A549 (cell line): ENCODE results near the gene HAUS8. TPM values are rescaled to one million over a fixed set of nuclear protein-coding genes. Genes with fewer than 3 reads are reported as not detected.

Source experiments
- ATAC-seq, 2 experiments: fragments of 200-7000 bp in 1 of 2; fragments of >200 bp in 1 of 2; cut with Nextera tagmentation in 1 of 2; cut with Tn5 transposase in 1 of 2; 3 replicates each; pipeline versions ENCODE4 v1.8.0 to v1.9.1; 2018 to 2020; ENCODE audit warnings: mild to moderate bottlenecking in 1 of 2, moderate library complexity in 1 of 2
- CTCF ChIA-PET: fragments of 300-600 bp; sonication (Branson Sonifier 250); formaldehyde crosslinking; extraction: SDS; loops from one replicate; lab custom pipeline; 2021; ENCODE audit warnings: antibody characterized with exemption, inconsistent platforms; lab: Yijun Ruan, JAX
- POLR2A ChIA-PET: fragments of 350-600 bp; formaldehyde crosslinking; extraction: SDS; loops from one replicate; lab custom pipeline; 2021; ENCODE audit warnings: antibody characterized with exemption, inconsistent platforms; lab: Yijun Ruan, JAX
- DNase-seq, 2 experiments: peaks; one replicate each; pipeline versions ENCODE4 v3.0.0 to v3.0.0-alpha.2; 2011 to 2016; ENCODE audit warnings: low read depth in 1 of 2, low spot score in 1 of 2
- FAIRE-seq: peaks from 2 replicates; lab custom pipeline; 2011; peaks lifted over from hg19 to GRCh38; lab: Jason Lieb, UNC
- H3K27ac ChIP-seq, 2 experiments: fragments of >200 bp; sonication (Bioruptor Twin); formaldehyde crosslinking; 3 replicates each; pipeline ENCODE4 v1.5.1; 2016 to 2017
- H3K4me1 ChIP-seq: fragments of >200 bp; sonication (Bioruptor Twin); formaldehyde crosslinking; 3 replicates; pipeline ENCODE4 v1.6.1; 2016
- H3K4me2 ChIP-seq: fragments of >200 bp; sonication (Bioruptor Twin); formaldehyde crosslinking; 3 replicates; pipeline ENCODE4 v1.6.1; 2016
- H3K4me3 ChIP-seq: fragments of >200 bp; sonication (Bioruptor Twin); formaldehyde crosslinking; 3 replicates; pipeline ENCODE4 v1.5.1; 2016
- H3K9me3 ChIP-seq: fragments of >200 bp; sonication (Bioruptor Twin); formaldehyde crosslinking; 3 replicates; pipeline ENCODE4 v1.6.1; 2016
- CHD2 ChIP-seq: fragments of 150-350 bp; IDR thresholded peaks from 2 replicates; pipeline ENCODE4 v1.6.1; 2014; ENCODE audit warnings: low read length; ENCODE audit not compliant: partially characterized antibody
- EHMT2 ChIP-seq: fragments of 200-600 bp; sonication (generic); IDR thresholded peaks from 2 replicates; pipeline ENCODE4 v1.6.1; 2016; ENCODE audit warnings: antibody characterized with exemption, low read depth, mild to moderate bottlenecking, moderate library complexity
- ESRRA ChIP-seq: fragments of 150-350 bp; IDR thresholded peaks from 2 replicates; pipeline ENCODE4 v1.6.1; 2014; ENCODE audit warnings: mild to moderate bottlenecking, low read length, borderline replicate concordance
- FOSB ChIP-seq: fragments of 250-450 bp; sonication (Bioruptor Pico); IDR thresholded peaks from 2 replicates; pipeline ENCODE4 v1.5.0; 2020; ENCODE audit warnings: mild to moderate bottlenecking, moderate library complexity
- FOXS1 ChIP-seq: fragments of 250-450 bp; sonication (Bioruptor Pico); IDR thresholded peaks from 2 replicates; pipeline ENCODE4 v1.5.0; 2020; ENCODE audit warnings: mild to moderate bottlenecking, moderate library complexity
- GATA3 ChIP-seq: IDR thresholded peaks from 2 replicates; pipeline ENCODE4 v1.6.1; 2012; ENCODE audit warnings: borderline replicate concordance
- HDAC2 ChIP-seq: fragments of 200-600 bp; sonication (generic); IDR thresholded peaks from 2 replicates; pipeline ENCODE4 v1.6.1; 2016
- HEYL ChIP-seq: fragments of 250-450 bp; sonication (Bioruptor Pico); IDR thresholded peaks from 2 replicates; pipeline ENCODE4 v1.8.0; 2021; ENCODE audit warnings: mild to moderate bottlenecking, moderate library complexity
- HOXB5 ChIP-seq: fragments of 250-450 bp; sonication (Bioruptor Pico); IDR thresholded peaks from 2 replicates; pipeline ENCODE4 v1.5.0; 2020; ENCODE audit warnings: mild to moderate bottlenecking, moderate library complexity
- JUN ChIP-seq, 2 experiments: fragments of >200 bp; sonication (Bioruptor Twin); formaldehyde crosslinking; IDR thresholded peaks; 2 replicates in 1 of 2; 3 replicates in 1 of 2; pipeline ENCODE4 v1.6.1; 2016 to 2017
- KDM5A ChIP-seq: fragments of 200-600 bp; sonication (generic); IDR thresholded peaks from 2 replicates; pipeline ENCODE4 v1.6.1; 2016; ENCODE audit warnings: antibody characterized with exemption, mild to moderate bottlenecking
- MAFK ChIP-seq: fragments of 450-650 bp; IDR thresholded peaks from 2 replicates; pipeline ENCODE4 v1.6.1; 2014; ENCODE audit not compliant: partially characterized antibody
- PHF8 ChIP-seq: fragments of 200-600 bp; sonication (generic); IDR thresholded peaks from 2 replicates; pipeline ENCODE4 v1.6.1; 2016; ENCODE audit warnings: low read depth, mild to moderate bottlenecking, antibody characterized with exemption, moderate library complexity, borderline replicate concordance
- POLR2AphosphoS2 ChIP-seq: conservative IDR thresholded peaks from 2 replicates; pipeline ENCODE4 v1.6.1; 2012; ENCODE audit warnings: low read length, improper control_type of control experiment, inconsistent platforms
- RARB ChIP-seq: fragments of 250-450 bp; sonication (Bioruptor Pico); IDR thresholded peaks from 2 replicates; pipeline ENCODE4 v1.8.0; 2021; ENCODE audit warnings: mild to moderate bottlenecking, moderate library complexity
- RFX5 ChIP-seq: fragments of 450-650 bp; IDR thresholded peaks from 2 replicates; pipeline ENCODE4 v1.7.1; 2014; ENCODE audit warnings: antibody characterized with exemption, mild to moderate bottlenecking, moderate library complexity
- RNF2 ChIP-seq: fragments of 200-600 bp; sonication (generic); IDR thresholded peaks from 2 replicates; pipeline ENCODE4 v1.6.1; 2016; ENCODE audit warnings: low read depth, mild to moderate bottlenecking, antibody characterized with exemption, moderate library complexity, borderline replicate concordance
- SMC3 ChIP-seq: fragments of >200 bp; sonication (Bioruptor Twin); formaldehyde crosslinking; IDR thresholded peaks from 3 replicates; pipeline ENCODE4 v1.6.1; 2018; ENCODE audit warnings: inconsistent platforms
- SREBF2 ChIP-seq: fragments of 450-650 bp; IDR thresholded peaks from 2 replicates; pipeline ENCODE4 v1.6.1; 2014; ENCODE audit warnings: mild to moderate bottlenecking, moderate library complexity
- TFCP2L1 ChIP-seq: fragments of 250-450 bp; sonication (Bioruptor Pico); IDR thresholded peaks from 2 replicates; pipeline ENCODE4 v1.5.0; 2021; ENCODE audit warnings: mild to moderate bottlenecking
- ZC3H11A ChIP-seq: fragments of 450-650 bp; IDR thresholded peaks from 2 replicates; pipeline ENCODE4 v1.6.1; 2014; ENCODE audit warnings: antibody characterized with exemption, mild to moderate bottlenecking
- ZNF302 ChIP-seq: fragments of 250-450 bp; sonication (Bioruptor Pico); IDR thresholded peaks from 2 replicates; pipeline ENCODE4 v1.9.0; 2021; ENCODE audit warnings: inconsistent platforms, mild to moderate bottlenecking, moderate library complexity
- WGBS: methylation state at CpG from one replicate; pipeline ENCODE4 v1.1.6; 2017; ENCODE audit errors: missing lambda C conversion rate; 5-methylcytosine and 5-hydroxymethylcytosine counted together
- polyA plus RNA-seq, 4 experiments: library from polyadenylated mRNA; depleted of rRNA in 3 of 4; stranded (reverse); fragments of >200 nt; fragmentation: RNase III in 1 of 4; extraction: RNeasy Plus Mini Kit Qiagen cat#74134 plus additional on column Dnase treatment in 1 of 4; gene quantifications; 2 replicates in 3 of 4; 3 replicates in 1 of 4; pipeline ENCODE4 v1.2.3, GENCODE V29; 2011 to 2017
- TF ChIP-seq, protein P1 (sequence below): IDR thresholded peaks from 2 replicates; pipeline ENCODE4 v1.6.1; 2012
- TF ChIP-seq, protein P2 (sequence below): fragments of 150-350 bp; IDR thresholded peaks from 2 replicates; pipeline ENCODE4 v1.6.1; 2014; ENCODE audit warnings: low read depth, mild to moderate bottlenecking, low read length
- TF ChIP-seq, protein P3 (sequence below): IDR thresholded peaks from 2 replicates; pipeline ENCODE4 v1.6.1; 2012; ENCODE audit warnings: low read depth, borderline replicate concordance
- TF ChIP-seq, protein P4 (sequence below): fragments of 250-450 bp; sonication (Bioruptor Pico); IDR thresholded peaks from 2 replicates; pipeline ENCODE4 v1.5.0; 2021; ENCODE audit warnings: mild to moderate bottlenecking, moderate library complexity, borderline replicate concordance

Gene HAUS8
- polyA plus RNA-seq, 2 of the 4 experiments (the other 2 are of a cell fraction): 15.1 to 16.2 TPM

DNA sequence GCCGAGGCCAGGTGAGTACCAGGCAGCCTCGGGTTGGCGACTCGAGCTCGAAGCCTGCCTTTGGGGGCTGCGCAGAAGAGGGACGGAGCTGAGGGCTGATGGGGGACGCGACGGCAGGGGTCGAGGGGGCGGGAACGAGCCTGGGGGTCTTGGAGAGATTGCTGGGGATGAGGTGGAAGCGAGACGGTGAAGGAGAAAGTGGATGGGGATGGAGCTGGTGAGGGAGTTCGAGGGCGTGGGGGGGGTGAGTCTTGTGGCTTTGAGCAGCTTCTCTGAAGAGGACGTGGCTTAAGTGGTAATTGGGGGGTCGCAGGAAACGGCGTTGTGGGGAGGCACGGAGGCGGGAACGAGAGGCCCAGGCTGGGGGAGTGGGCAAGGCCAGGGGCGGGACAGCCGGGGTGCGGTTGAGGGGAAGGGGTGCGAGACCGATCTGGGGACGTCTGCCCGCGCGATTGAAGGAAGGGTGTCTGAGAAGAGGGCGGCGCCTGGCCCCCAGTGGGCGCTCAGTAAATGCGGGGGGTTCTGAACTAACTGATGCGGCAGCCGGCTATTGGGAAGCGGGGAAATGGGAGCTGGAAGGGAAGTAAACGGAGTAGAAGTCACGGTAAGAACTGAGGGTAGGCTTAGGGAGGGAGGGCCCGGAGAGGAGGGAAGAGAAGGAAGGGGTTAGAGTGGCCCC is 751 bp upstream of the HAUS8 start:
- H3K9me3 ChIP-seq: no peaks in the 10 kb centered on the region
- POLR2A ChIA-PET: interaction anchor here (1.7 kb wide), 1 partner anchor 140 kb away, joined by 4 read pairs; no protein-coding TSS in a partner anchor
- TF ChIP-seq, protein P1, sequence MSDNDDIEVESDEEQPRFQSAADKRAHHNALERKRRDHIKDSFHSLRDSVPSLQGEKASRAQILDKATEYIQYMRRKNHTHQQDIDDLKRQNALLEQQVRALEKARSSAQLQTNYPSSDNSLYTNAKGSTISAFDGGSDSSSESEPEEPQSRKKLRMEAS: 0 out of 2 replicates have a peak, but pooled peaks have one; percentile 17
- TF ChIP-seq, protein P2, sequence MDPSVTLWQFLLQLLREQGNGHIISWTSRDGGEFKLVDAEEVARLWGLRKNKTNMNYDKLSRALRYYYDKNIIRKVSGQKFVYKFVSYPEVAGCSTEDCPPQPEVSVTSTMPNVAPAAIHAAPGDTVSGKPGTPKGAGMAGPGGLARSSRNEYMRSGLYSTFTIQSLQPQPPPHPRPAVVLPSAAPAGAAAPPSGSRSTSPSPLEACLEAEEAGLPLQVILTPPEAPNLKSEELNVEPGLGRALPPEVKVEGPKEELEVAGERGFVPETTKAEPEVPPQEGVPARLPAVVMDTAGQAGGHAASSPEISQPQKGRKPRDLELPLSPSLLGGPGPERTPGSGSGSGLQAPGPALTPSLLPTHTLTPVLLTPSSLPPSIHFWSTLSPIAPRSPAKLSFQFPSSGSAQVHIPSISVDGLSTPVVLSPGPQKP: no peak
- no peak for TF ChIP-seq TFCP2L1 (CRISPR knock-in tag)
- TF ChIP-seq SMC3: no peak
- peak in 1 of 2 experiments; percentile 42; a peak in 1 of 5 replicates for TF ChIP-seq JUN (IDR thresholded peaks at IDR 0.05)
- peak; percentile 55; the same call in 1 of the 2 replicates for TF ChIP-seq PHF8
- TF ChIP-seq FOSB: no peak
- TF ChIP-seq, protein P3, sequence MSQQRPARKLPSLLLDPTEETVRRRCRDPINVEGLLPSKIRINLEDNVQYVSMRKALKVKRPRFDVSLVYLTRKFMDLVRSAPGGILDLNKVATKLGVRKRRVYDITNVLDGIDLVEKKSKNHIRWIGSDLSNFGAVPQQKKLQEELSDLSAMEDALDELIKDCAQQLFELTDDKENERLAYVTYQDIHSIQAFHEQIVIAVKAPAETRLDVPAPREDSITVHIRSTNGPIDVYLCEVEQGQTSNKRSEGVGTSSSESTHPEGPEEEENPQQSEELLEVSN: no peak
- TF ChIP-seq, all 56 proteins: peak for 3
- no peak for FAIRE-seq
- DNase-seq: peak in 1 of 2 experiments; percentile 22
- H3K4me3 ChIP-seq: peak overlapping the region; percentile 93
- H3K4me2 ChIP-seq: peak overlapping the region; percentile 95
- ATAC-seq: no peak
- CTCF ChIA-PET: interaction anchor here (0.7 to 1.1 kb wide), 3 partner anchors 24 to 217 kb away, joined by 3 to 4 read pairs (median 3); no protein-coding TSS in a partner anchor
- H3K27ac ChIP-seq: peak overlapping the region; percentile 88 to 99
- WGBS: under 1% methylated on average over 23 of the region's 43 CpGs
- H3K4me1 ChIP-seq: peaks cover 40% of the 10 kb centered on the region

DNA sequence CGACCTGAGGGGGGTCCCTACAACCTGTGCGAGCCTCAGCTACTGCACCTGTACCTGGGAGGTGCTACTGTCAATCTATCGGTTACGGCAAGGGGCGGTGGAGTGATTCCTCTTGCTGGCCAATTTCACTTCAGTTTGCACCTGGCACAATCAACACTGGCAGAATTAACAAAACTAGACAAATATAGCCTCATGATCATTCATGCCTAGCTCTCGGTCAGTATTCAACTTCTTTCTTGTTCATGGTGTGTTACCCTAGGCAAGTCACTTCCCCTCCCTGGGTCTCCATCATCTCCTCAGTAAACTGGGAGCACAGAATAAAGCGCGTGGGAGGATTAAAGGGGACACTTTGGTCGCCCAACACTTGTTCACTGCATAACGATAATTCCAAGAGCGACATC is 618 bp downstream of the HAUS8 start:
- no peak for TF ChIP-seq RARB (CRISPR knock-in tag)
- no peak for TF ChIP-seq HOXB5 (CRISPR knock-in tag)
- TF ChIP-seq FOXS1: no peak
- no peak for TF ChIP-seq HEYL (CRISPR knock-in tag)
- TF ChIP-seq CHD2: no peak
- TF ChIP-seq MAFK: no peak
- TF ChIP-seq POLR2AphosphoS2: no peak
- TF ChIP-seq RNF2: no peak
- no peak for TF ChIP-seq ZC3H11A
- no peak for TF ChIP-seq KDM5A
- TF ChIP-seq ESRRA: no peak
- no peak for TF ChIP-seq TFCP2L1 (CRISPR knock-in tag)
- TF ChIP-seq RFX5: no peak
- no peak for TF ChIP-seq HDAC2
- TF ChIP-seq ZNF302 (CRISPR knock-in tag): no peak
- TF ChIP-seq EHMT2: no peak
- no peak for TF ChIP-seq GATA3
- TF ChIP-seq, protein P4, sequence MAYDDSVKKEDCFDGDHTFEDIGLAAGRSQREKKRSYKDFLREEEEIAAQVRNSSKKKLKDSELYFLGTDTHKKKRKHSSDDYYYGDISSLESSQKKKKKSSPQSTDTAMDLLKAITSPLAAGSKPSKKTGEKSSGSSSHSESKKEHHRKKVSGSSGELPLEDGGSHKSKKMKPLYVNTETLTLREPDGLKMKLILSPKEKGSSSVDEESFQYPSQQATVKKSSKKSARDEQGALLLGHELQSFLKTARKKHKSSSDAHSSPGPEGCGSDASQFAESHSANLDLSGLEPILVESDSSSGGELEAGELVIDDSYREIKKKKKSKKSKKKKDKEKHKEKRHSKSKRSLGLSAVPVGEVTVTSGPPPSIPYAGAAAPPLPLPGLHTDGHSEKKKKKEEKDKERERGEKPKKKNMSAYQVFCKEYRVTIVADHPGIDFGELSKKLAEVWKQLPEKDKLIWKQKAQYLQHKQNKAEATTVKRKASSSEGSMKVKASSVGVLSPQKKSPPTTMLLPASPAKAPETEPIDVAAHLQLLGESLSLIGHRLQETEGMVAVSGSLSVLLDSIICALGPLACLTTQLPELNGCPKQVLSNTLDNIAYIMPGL (CRISPR knock-in tag): no peak
- TF ChIP-seq SREBF2: no peak
- CTCF ChIA-PET: interaction anchor here (0.6 to 1.5 kb wide), 3 partner anchors 83 to 178 kb away, joined by 3 to 6 read pairs (median 5); no protein-coding TSS in a partner anchor
- FAIRE-seq: no peak

More for the DNA sequence above, 618 bp downstream of the HAUS8 start:
- Histone ChIP-seq H3K4me1 (peaks cover 33% of the 10 kb centered on the region), H3K9me3 (no peaks in the 10 kb centered on the region), H3K27ac (peak overlapping the region; percentile 82 to 99), H3K4me3 (peak overlapping the region; percentile 93), H3K4me2 (peak overlapping the region; percentile 94)
- POLR2A ChIA-PET: interaction anchor here (1.3 kb wide), 1 partner anchor 141 kb away, joined by 5 read pairs; the partner anchor contains the start of gene USE1
- 14% methylated on average over 7 of the region's 11 CpGs for WGBS
- DNase-seq (no peak), ATAC-seq (no peak; a peak in 1 of 6 replicates)
